IMR-90 (cell line): ENCODE data around the gene SUPT3H. TPM values are rescaled to one million over a fixed set of nuclear protein-coding genes. Genes with fewer than 3 reads are reported as not detected.

Source experiments
- ATAC-seq: fragments of 200-7000 bp; cut with Tn5 transposase; 2 replicates; pipeline ENCODE4 v1.9.1; 2020; ENCODE audit warnings: low read depth, mild to moderate bottlenecking, moderate library complexity
- BruUV-seq: library from RNA; stranded (reverse); fragments of 400-500 nt; replicated peaks from 2 replicates; lab custom pipeline; 2021; lab: Mats Ljungman, UMichigan
- CTCF ChIA-PET: fragments of 300-600 bp; formaldehyde crosslinking; extraction: SDS; loops from one replicate; lab custom pipeline; 2021; ENCODE audit warnings: antibody characterized with exemption; lab: Yijun Ruan, JAX
- POLR2A ChIA-PET: fragments of 300-600 bp; sonication (Branson Sonifier 250); formaldehyde crosslinking; loops from one replicate; lab custom pipeline; 2022; ENCODE audit warnings: antibody characterized with exemption; ENCODE audit not compliant: unreplicated experiment; lab: Charles Lee
- DNase-seq: peaks from one replicate; pipeline ENCODE4 v3.0.0; 2013
- H2AFZ ChIP-seq: replicated peaks from 2 replicates; pipeline ENCODE3; 2013; ENCODE audit warnings: low read length, mild to moderate bottlenecking; ENCODE audit not compliant: poor library complexity
- H2AK5ac ChIP-seq: 2 replicates; pipeline ENCODE4 v1.6.1; 2013; ENCODE audit warnings: low read depth, low read length, inconsistent platforms
- H2AK9ac ChIP-seq: replicated peaks from 2 replicates; pipeline ENCODE3; 2013; ENCODE audit warnings: mild to moderate bottlenecking, low read depth, low read length, moderate library complexity; ENCODE audit not compliant: poor library complexity
- H2BK120ac ChIP-seq: 2 replicates; pipeline ENCODE4 v1.6.1; 2013; ENCODE audit warnings: low read depth, low read length, inconsistent platforms
- H2BK15ac ChIP-seq: 3 replicates; pipeline ENCODE4 v1.6.1; 2013; ENCODE audit warnings: low read depth, low read length, inconsistent platforms
- H2BK20ac ChIP-seq: 2 replicates; pipeline ENCODE4 v1.6.1; 2013; ENCODE audit warnings: low read depth, mild to moderate bottlenecking, inconsistent platforms, low read length, moderate library complexity
- H2BK5ac ChIP-seq: 2 replicates; pipeline ENCODE4 v1.6.1; 2013; ENCODE audit warnings: mild to moderate bottlenecking, low read depth, low read length, inconsistent platforms; ENCODE audit not compliant: poor library complexity, severe bottlenecking
- H3K14ac ChIP-seq: replicated peaks from 2 replicates; pipeline ENCODE4 v1.6.1; 2013; ENCODE audit warnings: low read depth, low read length, inconsistent platforms
- H3K18ac ChIP-seq: 2 replicates; pipeline ENCODE4 v1.6.1; 2013; ENCODE audit warnings: low read depth, low read length, control low read depth
- H3K23ac ChIP-seq: 2 replicates; pipeline ENCODE4 v1.6.1; 2013; ENCODE audit warnings: low read depth, low read length, inconsistent platforms
- H3K27ac ChIP-seq: 2 replicates; pipeline ENCODE4 v1.5.1; 2013; ENCODE audit warnings: mild to moderate bottlenecking, control low read depth, low read length; ENCODE audit not compliant: insufficient read depth
- H3K27me3 ChIP-seq: 2 replicates; pipeline ENCODE4 v1.6.1; 2013; ENCODE audit warnings: low read length; ENCODE audit not compliant: control insufficient read depth, insufficient read depth
- H3K36me3 ChIP-seq: 2 replicates; pipeline ENCODE4 v1.6.1; 2013; ENCODE audit warnings: low read length, mixed read lengths; ENCODE audit not compliant: control insufficient read depth, insufficient read depth
- H3K4ac ChIP-seq: 2 replicates; pipeline ENCODE4 v1.6.1; 2013; ENCODE audit warnings: low read depth, low read length, inconsistent platforms
- H3K4me1 ChIP-seq: 2 replicates; pipeline ENCODE4 v1.6.1; 2013; ENCODE audit warnings: low read length, mixed read lengths; ENCODE audit not compliant: control insufficient read depth, insufficient read depth
- H3K4me2 ChIP-seq: 2 replicates; pipeline ENCODE4 v1.6.1; 2013; ENCODE audit warnings: low read depth, mild to moderate bottlenecking, control low read depth, low read length, moderate library complexity
- H3K4me3 ChIP-seq: 2 replicates; pipeline ENCODE4 v1.5.1; 2013; ENCODE audit warnings: low read depth, mild to moderate bottlenecking, control low read depth, low read length, moderate library complexity; ENCODE audit not compliant: insufficient read depth
- H3K56ac ChIP-seq: 2 replicates; pipeline ENCODE4 v1.6.1; 2013; ENCODE audit warnings: low read length, inconsistent platforms; ENCODE audit not compliant: insufficient read depth; ENCODE audit errors: extremely low read depth
- H3K79me1 ChIP-seq, 2 experiments: 2 replicates each; pipeline ENCODE4 v1.6.1; 2013; ENCODE audit warnings: low read length in 2 of 2, inconsistent platforms in 1 of 2, low read depth in 1 of 2
- H3K9ac ChIP-seq: 2 replicates; pipeline ENCODE4 v1.6.1; 2013; ENCODE audit warnings: low read depth, low read length, control low read depth
- H3K9me1 ChIP-seq: 2 replicates; pipeline ENCODE4 v1.6.1; 2013; ENCODE audit warnings: low read length, inconsistent platforms; ENCODE audit not compliant: insufficient read depth
- H3K9me3 ChIP-seq: 2 replicates; pipeline ENCODE4 v1.6.1; 2013; ENCODE audit warnings: low read length; ENCODE audit not compliant: control insufficient read depth, insufficient read depth
- H4K20me1 ChIP-seq: 2 replicates; pipeline ENCODE4 v1.6.1; 2013; ENCODE audit warnings: low read length, inconsistent platforms; ENCODE audit not compliant: insufficient read depth
- H4K5ac ChIP-seq: 2 replicates; pipeline ENCODE4 v1.6.1; 2013; ENCODE audit warnings: mild to moderate bottlenecking, low read depth, low read length, control low read depth
- H4K8ac ChIP-seq, 2 experiments: 2 replicates each; pipeline ENCODE4 v1.6.1; 2013; ENCODE audit warnings: low read depth in 2 of 2, low read length in 2 of 2, control low read depth in 1 of 2, inconsistent platforms in 1 of 2
- H4K91ac ChIP-seq: 2 replicates; pipeline ENCODE4 v1.6.1; 2013; ENCODE audit warnings: low read depth, low read length, inconsistent platforms; ENCODE audit not compliant: insufficient read depth
- MAFK ChIP-seq: IDR thresholded peaks from 2 replicates; pipeline ENCODE4 v1.6.1; 2012; ENCODE audit warnings: low read depth, low read length, improper control_type of control experiment
- RFX5 ChIP-seq: IDR thresholded peaks from 2 replicates; pipeline ENCODE4 v1.8.0; 2012; ENCODE audit warnings: low read depth, mild to moderate bottlenecking, low read length, moderate library complexity
- WGBS, 2 experiments: methylation state at CpG; one replicate each; pipeline versions ENCODE4 v1.1.5 to v1.1.7; 2013; ENCODE audit warnings: missing lambda C conversion rate in 2 of 2; ENCODE audit not compliant: insufficient read length in 1 of 2; ENCODE audit errors: extremely low coverage in 2 of 2; 5-methylcytosine and 5-hydroxymethylcytosine counted together
- dilution Hi-C: fragments of 300-500 bp; cut with HindIII; formaldehyde crosslinking; loops from one replicate; pipeline ENCODE4 v1.14.3; 2018; ENCODE audit warnings: low sequenced_read_pairs; ENCODE audit not compliant: unreplicated experiment
- in situ Hi-C: fragments of 300-500 bp; cut with MboI; formaldehyde crosslinking; loops from 3 replicates; pipeline ENCODE4 v1.14.3; 2019; ENCODE audit warnings: low sequenced_read_pairs, inconsistent platforms, mixed read lengths
- intact Hi-C: fragments of 100-400 bp; cut with micrococcal nuclease; formaldehyde crosslinking; loops from 2 replicates; pipeline ENCODE4 v1.10.0; 2022
- polyA plus RNA-seq, 3 experiments: library from polyadenylated mRNA; depleted of rRNA; stranded (reverse); fragments of >200 nt; gene quantifications; 2 replicates each; pipeline ENCODE4 v1.2.3, GENCODE V29; 2012; ENCODE audit warnings: low replicate concordance in 1 of 3
- total RNA-seq: library from RNA; depleted of rRNA; stranded (reverse); fragments of >200 nt; gene quantifications from 2 replicates; pipeline ENCODE4 v1.2.3, GENCODE V29; 2012

SUPT3H gene
- total and polyA plus RNA-seq, 2 of the 4 experiments (the other 2 are of a cell fraction), result 4.5 to 5.0 TPM

DNA sequence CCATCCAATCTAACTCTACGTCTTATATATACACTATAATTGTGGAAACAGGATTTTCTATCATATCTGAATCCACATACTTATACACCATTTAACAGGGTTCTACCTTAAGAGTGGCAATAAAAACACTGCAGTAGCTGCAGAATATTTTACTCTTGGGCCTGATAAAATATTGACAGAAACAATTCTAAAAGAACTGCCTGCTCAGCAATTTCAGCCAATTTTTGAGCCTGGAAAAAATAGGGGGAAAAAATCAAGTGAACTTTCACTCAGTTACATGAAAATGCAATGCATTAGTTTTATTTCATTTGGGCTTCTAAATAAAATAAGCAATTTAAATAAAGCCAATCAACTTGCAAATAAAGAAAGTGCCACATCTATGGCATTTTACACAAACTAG, 296.1 kb downstream of the SUPT3H start:
- no peak overlapping the region for H3K56ac ChIP-seq
- no peaks in the 10 kb centered on the region for H3K36me3 ChIP-seq
- no peak overlapping the region for H3K18ac ChIP-seq
- intact Hi-C loops, result loop anchor here (10.0 kb wide), 1 partner anchor 633 kb away; no protein-coding TSS in a partner anchor
- peaks cover 9% of the 10 kb centered on the region for H3K9me3 ChIP-seq
- CTCF ChIA-PET, result no interaction called here
- POLR2A ChIA-PET, result no interaction called here
- H4K5ac ChIP-seq, result no peak overlapping the region
- no peak overlapping the region for H2AK9ac ChIP-seq
- in situ Hi-C loops, result loop anchor here (25.0 kb wide), 1 partner anchor 631 kb away; no protein-coding TSS in a partner anchor
- DNase-seq, result no peak
- no peak for ATAC-seq
- H3K14ac ChIP-seq, result no peak overlapping the region
- no peak overlapping the region for H4K8ac ChIP-seq
- WGBS, 2 experiments, result no CpG with 5 or more reads among the region's 1 CpG
- H3K27ac ChIP-seq, result no peak overlapping the region
- no peak overlapping the region for H3K9ac ChIP-seq
- H3K4ac ChIP-seq, result no peak overlapping the region
- no peaks in the 10 kb centered on the region for H3K79me1 ChIP-seq
- H2AFZ ChIP-seq, result no peak overlapping the region
- no peak overlapping the region for H2BK120ac ChIP-seq
- H3K9me1 ChIP-seq, result no peaks in the 10 kb centered on the region
- peaks cover under 1% of the 10 kb centered on the region; the same call in 1 of the 2 replicates for H3K4me1 ChIP-seq
- no peak overlapping the region for H2BK20ac ChIP-seq
- no peak overlapping the region for H3K4me3 ChIP-seq
- no peaks in the 10 kb centered on the region for H3K27me3 ChIP-seq
- H2BK5ac ChIP-seq, result no peak overlapping the region
- H3K4me2 ChIP-seq, result no peak overlapping the region
- TF ChIP-seq RFX5 (no peak), MAFK (peak; percentile 94)
- H4K20me1 ChIP-seq, result no peaks in the 10 kb centered on the region
- dilution Hi-C loops, result no loop called here
- no peak overlapping the region for H2AK5ac ChIP-seq
- no peak overlapping the region for H3K23ac ChIP-seq
- no peak overlapping the region for H2BK15ac ChIP-seq
- no TSS peak for BruUV-seq
- H4K91ac ChIP-seq, result no peak overlapping the region
